Measurements from ENCODE around the gene CDKN1B. TPM values are rescaled to one million over a fixed set of nuclear protein-coding genes. Genes with fewer than 3 reads are reported as not detected.

Gene CDKN1B
- total RNA-seq, 1 experiment from 2014 or later: 27.7 TPM

- H2BK120ac ChIP-seq (ENCODE audit: low read depth, low read length, poor library complexity, severe bottlenecking): no peak overlapping the region
- H3K36me3 Mint-ChIP-seq (ENCODE audit: insufficient read depth in 1 of 3, low read depth in 3 of 3): peaks cover 0 to 4% (median 0%) of the 10 kb centered on the region in 3 experiments; a peak in 1 of 7 replicates
- H3K9me3 Mint-ChIP-seq: no peaks in the 10 kb centered on the region
- H3K9ac ChIP-seq (ENCODE audit: extremely low read depth, insufficient read length, low read length): no peak overlapping the region
- H3K27ac ChIP-seq (ENCODE audit: insufficient read length, low read depth, low read length): no peak overlapping the region
- no CpG with 5 or more reads among the region's 5 CpGs for WGBS (ENCODE audit: extremely low coverage, insufficient read length, low lambda C conversion rate)
- H2BK5ac ChIP-seq (ENCODE audit: insufficient read length, low read length): no peak overlapping the region
- no peak overlapping the region for H3T11ph ChIP-seq (ENCODE audit: low read length)
- no peak overlapping the region for H2BK20ac ChIP-seq (ENCODE audit: low read depth, low read length, poor library complexity, severe bottlenecking)
- no peaks in the 10 kb centered on the region for H3K79me1 ChIP-seq (ENCODE audit: insufficient read depth, low read depth, low read length, poor library complexity, severe bottlenecking)
- H3K18ac ChIP-seq (ENCODE audit: insufficient read length, low read depth, low read length): no peak overlapping the region
- no peaks in the 10 kb centered on the region for H3K27me3 Mint-ChIP-seq (ENCODE audit: low read depth)
- no peaks in the 10 kb centered on the region for H3K79me2 ChIP-seq (ENCODE audit: insufficient read depth, low read length)
- no peak overlapping the region for H3K4me2 ChIP-seq (ENCODE audit: insufficient read depth, insufficient read length, low read length)
- no peak overlapping the region for H3K4me3 Mint-ChIP-seq
- no peak overlapping the region for H3K23ac ChIP-seq (ENCODE audit: insufficient read length, low read depth, low read length)
- no peak overlapping the region for H2AK5ac ChIP-seq (ENCODE audit: insufficient read length, low read length)
- H3K4ac ChIP-seq (ENCODE audit: low read depth, low read length): no peak overlapping the region
- no peak overlapping the region for H2BK15ac ChIP-seq (ENCODE audit: low read depth, low read length)
- H3K27me3 ChIP-seq (ENCODE audit: insufficient read depth, low read length): no peaks in the 10 kb centered on the region
- H4K20me1 ChIP-seq (ENCODE audit: control insufficient read depth, insufficient read depth, insufficient read length): no peaks in the 10 kb centered on the region
- H4K8ac ChIP-seq (replicated peaks; ENCODE audit: insufficient read length, low read depth, low read length): no peak overlapping the region
- H3K56ac ChIP-seq (ENCODE audit: insufficient read length, low read depth, low read length): no peak overlapping the region
- H3K23me2 ChIP-seq (ENCODE audit: insufficient read length, low read depth, low read length, poor library complexity, severe bottlenecking): no peaks in the 10 kb centered on the region
- no peak for DNase-seq
- H3K9me3 ChIP-seq (ENCODE audit: control insufficient read depth, low read depth, low read length): no peaks in the 10 kb centered on the region
- H4K5ac ChIP-seq (ENCODE audit: insufficient read length, low read depth, low read length): no peak overlapping the region
- no peak overlapping the region for H2AFZ ChIP-seq (ENCODE audit: low read length)
- no peaks in the 10 kb centered on the region for H3K4me1 ChIP-seq (ENCODE audit: insufficient read depth, low read length)
- peaks cover 20 to 22% of the 10 kb centered on the region in 2 experiments for H3K4me1 Mint-ChIP-seq
- H2BK12ac ChIP-seq (ENCODE audit: insufficient read length, low read depth, low read length): no peak overlapping the region
- no peak overlapping the region for H4K91ac ChIP-seq (ENCODE audit: insufficient read length, low read depth, low read length)
- H3K14ac ChIP-seq (ENCODE audit: insufficient read depth, low read length): no peak overlapping the region
- peak overlapping the region in 1 of 3 experiments; percentile 55; a peak in 1 of 7 replicates for H3K27ac Mint-ChIP-seq
- TF ChIP-seq CTCF (conservative IDR thresholded peaks at IDR 0.05): no peak
These were observed 27.4 kb upstream of the CDKN1B start for GRCh38 chr12:12689647-12690300.

All from H9 (cell line).